DMS153 treated with DMSO at 0.1 percent for 48 hours (cell line): Measurements from ENCODE around the gene CHSY1.

Experiments
- DNase-seq: peaks from one replicate; lab custom pipeline; 2025; ENCODE audit not compliant: unreplicated experiment; lab: John Stamatoyannopoulos, UW

CHSY1 gene

GRCh38 chr15:101156509-101157159, 95.2 kb downstream of the CHSY1 start:
- no peak for DNase-seq

DNA sequence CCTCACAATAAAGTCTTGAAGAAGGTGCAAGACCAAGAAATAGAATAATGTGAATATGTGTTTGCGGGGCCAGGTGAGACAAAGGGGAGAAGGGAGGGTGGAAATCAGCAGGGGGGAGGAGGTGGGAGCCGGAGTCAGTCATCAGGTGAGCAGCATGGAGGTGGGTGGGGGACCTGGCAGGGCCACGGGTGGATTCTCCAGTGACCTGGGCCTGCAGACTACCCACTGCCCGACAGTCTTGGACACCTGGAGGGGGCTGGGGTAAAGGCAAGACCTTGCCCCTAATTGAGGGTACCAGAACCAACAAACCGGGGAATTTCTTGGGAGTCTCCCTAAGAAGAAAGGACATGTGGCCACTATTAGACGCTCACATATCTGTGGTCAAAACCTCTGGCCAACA, 95.8 kb downstream of the CHSY1 start:
- DNase-seq: no peak

- no peak for DNase-seq
Measured at GRCh38 chr15:101153801-101154656, 97.8 kb downstream of the CHSY1 start.

GRCh38 chr15:101152914-101153313, 98.9 kb downstream of the CHSY1 start:
- DNase-seq: no peak

- no peak for DNase-seq
Measured at GRCh38 chr15:101151288-101151687, 100.6 kb downstream of the CHSY1 start.

DNA sequence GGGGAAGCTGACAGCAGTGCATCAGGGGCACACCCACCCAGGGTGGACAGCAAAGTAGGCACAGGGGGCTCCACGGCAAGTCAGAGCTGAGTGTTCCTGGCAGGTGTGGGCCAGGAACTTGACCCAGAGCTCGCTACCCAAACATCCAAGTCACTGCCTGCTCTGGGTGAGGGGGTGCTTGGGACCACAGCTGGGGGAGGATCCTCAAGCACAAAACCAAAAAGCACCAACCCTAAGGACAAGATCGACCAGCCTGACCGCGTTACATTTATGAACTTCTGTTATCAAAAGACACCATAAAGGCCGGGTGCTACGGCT, 101.2 kb downstream of the CHSY1 start:
- DNase-seq: no peak

GRCh38 chr15:101149864-101150722, 101.8 kb downstream of the CHSY1 start:
- no peak for DNase-seq

DNA sequence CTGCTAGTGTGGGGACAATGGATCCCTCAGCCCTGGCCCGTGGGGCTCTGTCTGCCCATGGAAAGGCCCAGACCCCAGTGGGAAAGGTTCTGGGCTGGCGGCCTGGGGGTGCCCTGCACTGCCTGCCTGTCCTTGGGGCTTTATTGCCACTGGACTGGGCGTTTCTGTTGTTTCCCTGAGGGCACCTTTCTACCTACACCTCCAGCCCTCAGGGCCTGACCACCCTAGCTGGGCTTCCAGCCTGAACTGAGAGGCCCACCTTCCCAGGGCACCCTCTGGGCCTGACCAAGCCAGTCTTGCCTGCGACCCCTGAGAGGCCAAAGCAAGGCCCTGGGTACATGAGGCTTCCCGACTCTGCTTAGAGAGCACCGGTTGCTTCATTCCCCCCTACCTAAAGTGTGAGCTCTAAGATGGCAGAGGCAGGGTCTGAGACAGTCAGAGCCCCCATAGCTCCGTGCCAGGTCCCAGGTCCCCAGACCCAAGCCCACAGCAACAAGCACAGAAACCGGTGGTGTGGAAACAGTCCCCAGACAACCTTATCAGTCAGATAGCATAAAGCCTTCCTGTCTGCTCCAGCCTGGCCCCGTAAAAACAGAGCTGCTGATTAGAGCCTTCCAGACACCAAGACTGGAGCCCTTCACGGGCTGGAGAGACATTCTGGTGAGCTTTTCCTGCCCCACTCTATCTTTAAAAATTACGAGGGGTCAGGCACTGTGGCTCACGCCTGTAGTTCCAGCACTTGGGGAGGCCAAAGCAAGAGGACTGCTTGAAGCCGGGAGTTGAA, 102.8 kb downstream of the CHSY1 start:
- no peak for DNase-seq

DNA sequence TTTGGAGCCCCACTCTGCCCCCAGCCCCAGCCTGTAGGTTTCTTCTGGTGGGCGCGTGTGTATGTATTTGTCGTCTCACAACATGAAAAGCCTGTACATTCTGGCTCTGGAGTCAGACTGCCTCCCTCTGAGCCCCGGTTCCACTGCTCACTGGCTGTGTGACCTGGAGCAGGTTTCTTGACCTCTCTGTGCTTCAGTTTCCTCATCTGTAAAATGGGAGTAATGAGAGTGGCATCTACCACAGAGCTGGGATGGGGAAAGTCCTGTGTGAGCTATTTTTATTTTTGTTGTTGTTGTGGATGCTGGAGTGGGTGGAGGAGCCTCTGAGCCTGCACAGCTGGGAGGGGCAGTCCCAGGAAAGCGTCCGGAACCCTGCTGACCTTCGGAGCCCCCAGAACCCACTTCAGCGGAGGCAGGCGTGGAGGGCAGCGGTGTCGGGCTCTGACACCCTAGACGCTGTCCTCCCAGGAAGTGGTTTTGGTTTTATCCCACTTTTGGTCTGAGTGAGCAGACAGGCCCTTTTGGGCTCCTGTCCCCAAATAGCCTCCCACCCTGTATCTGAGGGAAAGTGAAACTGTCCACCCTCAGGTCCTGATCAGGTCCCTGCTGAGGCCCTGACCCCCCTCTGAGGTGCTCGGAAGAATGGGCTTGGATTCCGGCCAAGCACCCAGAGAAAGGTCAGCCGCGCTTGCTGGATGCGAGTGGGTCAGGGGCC, 103.5 kb downstream of the CHSY1 start:
- DNase-seq: no peak

DNA sequence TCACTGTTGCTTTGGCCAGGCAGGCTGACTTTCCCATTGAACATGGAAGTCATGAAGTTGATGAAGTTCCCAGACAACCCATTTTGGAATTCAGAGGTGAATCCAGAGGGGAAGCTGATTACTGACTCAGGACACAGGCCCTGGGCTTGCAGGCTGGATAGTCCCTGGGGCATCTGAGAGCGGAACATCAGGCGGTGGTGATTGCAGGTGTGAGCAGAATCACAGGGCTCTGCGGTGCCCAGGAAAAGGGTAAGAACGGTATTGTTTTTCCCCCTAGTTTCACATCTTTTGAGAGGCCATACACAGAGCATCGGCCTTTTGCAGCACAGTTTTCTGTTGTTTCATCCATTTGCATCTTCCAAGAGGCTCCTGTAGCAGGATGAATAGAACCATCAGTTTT, 104.7 kb downstream of the CHSY1 start:
- no peak for DNase-seq

DNA sequence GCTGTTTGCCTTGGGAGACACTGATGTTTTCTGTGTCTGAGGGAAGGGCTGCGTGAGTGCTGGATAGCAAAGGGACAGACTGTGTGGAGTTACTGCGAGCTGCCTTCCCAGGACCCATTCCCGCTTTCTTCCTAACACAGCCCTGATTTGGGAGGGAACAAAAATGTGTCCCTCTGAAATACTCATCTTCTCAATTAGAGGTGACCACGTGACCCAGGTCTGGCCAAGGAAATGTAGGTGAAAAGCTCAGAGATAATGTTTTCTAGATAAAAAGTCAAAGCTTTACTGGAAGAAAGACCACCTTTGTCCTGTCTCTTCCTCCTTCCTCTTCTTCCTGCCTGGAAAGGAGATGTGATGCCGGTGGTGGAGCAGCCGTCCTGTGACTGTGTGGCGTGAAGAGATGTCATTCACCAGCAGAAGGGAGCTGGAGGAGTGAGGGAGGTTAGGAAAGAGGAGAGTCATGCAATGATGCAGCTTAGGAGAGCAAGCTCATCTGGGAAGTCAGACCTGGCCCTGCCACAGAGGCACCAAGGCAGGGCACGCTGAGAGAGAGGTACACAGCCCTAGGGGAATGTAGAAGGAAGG, 105.6 kb downstream of the CHSY1 start:
- DNase-seq: no peak

GRCh38 chr15:101145362-101145761, 106.5 kb downstream of the CHSY1 start:
- no peak for DNase-seq

- DNase-seq: no peak
Measured at GRCh38 chr15:101143321-101143720, 108.5 kb downstream of the CHSY1 start.

DNA sequence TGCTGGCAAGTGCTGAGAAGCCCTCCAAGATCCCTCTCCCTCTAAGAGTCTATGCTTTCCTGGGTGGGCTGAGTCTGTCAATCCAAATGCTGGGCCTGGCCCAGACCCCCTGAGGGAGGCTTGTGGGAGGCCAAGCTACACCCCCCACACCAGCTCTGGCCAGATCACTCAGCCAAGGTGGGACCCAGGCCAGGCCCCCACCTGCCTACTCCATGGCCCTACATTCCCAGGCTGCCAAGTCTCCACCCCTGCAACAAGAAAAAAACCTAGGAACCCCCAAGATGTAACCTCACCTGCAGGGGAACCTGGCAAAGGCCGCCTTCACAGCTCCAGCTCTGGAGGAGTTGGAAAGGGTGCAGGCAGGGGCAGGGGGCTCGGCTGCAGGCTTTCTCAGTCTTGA, 109.1 kb downstream of the CHSY1 start:
- DNase-seq: no peak

- no peak for DNase-seq
Measured at GRCh38 chr15:101141926-101142527, 109.8 kb downstream of the CHSY1 start.

- DNase-seq: no peak
Measured at GRCh38 chr15:101140697-101141065, 111.2 kb downstream of the CHSY1 start.

- DNase-seq: no peak
Measured at GRCh38 chr15:101139986-101140696, 111.7 kb downstream of the CHSY1 start.

DNA sequence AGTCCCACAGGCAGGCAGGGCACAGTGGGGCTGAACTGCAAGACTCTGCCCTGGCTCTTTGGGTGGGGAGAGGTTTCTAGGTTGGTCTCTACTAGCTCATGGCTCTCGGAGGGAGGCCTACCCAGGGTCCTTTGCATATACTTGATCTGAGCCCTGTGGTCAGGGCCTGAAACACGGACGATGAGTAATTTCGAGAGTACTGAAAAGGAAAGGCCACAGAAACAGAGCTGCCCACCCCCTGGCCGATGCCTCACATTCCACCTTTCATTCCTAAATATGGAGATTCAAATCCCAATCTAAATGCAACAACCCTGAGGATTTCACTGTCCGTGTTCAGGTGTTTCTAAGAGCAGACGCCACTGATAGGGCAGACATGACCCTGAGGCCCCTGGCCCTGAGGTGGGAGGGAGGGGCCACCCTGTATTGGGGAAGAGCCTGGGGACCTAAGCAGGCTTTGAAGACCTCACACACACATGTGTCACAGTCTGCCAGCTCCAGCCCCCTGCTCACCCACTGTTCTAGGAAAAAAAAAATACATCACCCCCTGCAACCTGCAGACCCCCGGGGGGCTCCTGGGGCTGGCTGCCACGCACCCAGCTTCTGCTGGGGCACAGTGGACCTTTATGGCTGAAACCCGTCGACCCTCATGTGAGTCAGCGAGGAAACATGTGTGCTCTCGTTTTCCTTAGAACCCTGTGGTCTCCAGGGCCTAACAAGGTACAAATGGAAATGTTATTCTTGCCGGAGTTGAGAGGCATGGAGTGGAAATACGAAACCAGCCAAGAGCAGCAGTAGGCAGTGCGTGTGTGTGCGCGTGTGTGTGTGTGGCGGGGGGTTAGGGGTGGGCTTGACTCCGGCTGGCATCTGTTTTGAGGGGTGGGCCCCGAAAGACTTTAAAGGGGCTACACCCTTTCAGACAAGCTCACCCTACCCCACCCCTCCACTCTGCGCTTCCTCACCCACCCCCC, 112.7 kb downstream of the CHSY1 start:
- DNase-seq: no peak
